Sciatic nerve (tissue), 2 donors: ENCODE results near the gene ANTXRL. TPM values are rescaled to one million over a fixed set of nuclear protein-coding genes. Genes with fewer than 3 reads are reported as not detected.
"Not testable (repeated sequence)": the region's sequence is repeated elsewhere in the genome, so short reads cannot be mapped to it uniquely, and the experiment has no call there.

Experiments
- ATAC-seq: fragments of 200-7000 bp; cut with Tn5 transposase; one replicate; pipeline ENCODE4 v1.9.1; 2020; ENCODE audit warnings: mild to moderate bottlenecking, moderate library complexity
- DNase-seq: peaks from one replicate; pipeline ENCODE4 v3.0.0-alpha.2; 2020; ENCODE audit warnings: low spot score
- intact Hi-C: fragments of 100-400 bp; cut with DNase I; formaldehyde crosslinking; loops from one replicate; pipeline ENCODE4 v1.14.2; 2022
- total RNA-seq: library from RNA; stranded (reverse); fragmentation: NEBNext Ultra II Directional; extraction: Animal tissue kit (Norgen Biotek cat#: 25700); gene quantifications from one replicate; pipeline ENCODE4 v1.2.1, GENCODE V29; 2021
- donor health status: DM: no; HTN: no; CAD: no.
- donor health status: DM: no; HTN: no; CAD: no.

The ANTXRL gene
- total RNA-seq, 1 donor from 2014 or later = not detected

- ATAC-seq, intact Hi-C loops, DNase-seq: not testable (repeated sequence)
Measured at GRCh38 chr10:46377022-46377421, 90.2 kb downstream of the ANTXRL start.

DNA sequence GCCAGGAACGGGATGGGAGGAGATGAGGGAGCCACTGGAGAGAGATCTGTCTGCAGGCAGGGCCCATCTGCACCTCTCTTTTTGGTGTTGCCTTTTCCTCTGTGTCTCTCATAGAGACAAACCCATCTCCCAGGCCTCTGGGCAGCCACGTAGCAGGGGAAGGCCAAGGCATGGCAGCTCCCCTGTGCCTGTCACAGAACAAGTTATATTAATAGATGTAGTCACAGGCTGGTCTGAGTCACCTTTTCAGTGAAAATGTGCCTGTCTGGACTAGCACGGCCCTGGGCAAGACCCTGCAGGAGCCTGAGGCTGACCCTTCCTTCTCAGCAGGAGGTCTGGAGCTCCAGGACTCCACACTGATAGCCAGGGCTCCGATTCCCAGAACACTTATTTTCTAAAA lies 90.9 kb downstream of the ANTXRL start:
- DNase-seq, ATAC-seq, intact Hi-C loops: not testable (repeated sequence)

DNA sequence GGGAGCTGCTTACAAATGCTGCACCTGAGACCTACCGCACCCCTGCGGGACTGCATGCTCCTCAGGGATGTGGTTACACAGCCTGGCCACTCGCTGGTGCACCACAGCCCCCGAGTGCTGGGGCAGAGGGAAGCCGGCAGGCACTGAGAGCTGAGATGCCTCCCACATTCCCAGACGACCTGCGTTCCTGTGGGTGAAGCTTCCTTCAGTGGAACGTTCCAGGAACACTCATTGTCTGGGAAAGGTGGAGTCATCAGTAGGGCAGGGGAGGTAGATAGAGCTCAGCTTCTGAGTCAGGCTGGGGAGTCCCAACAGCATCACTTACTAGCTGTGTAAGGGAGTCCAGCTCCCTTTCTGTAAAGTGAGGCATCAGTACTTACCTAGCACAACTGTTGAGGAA lies 91.3 kb downstream of the ANTXRL start:
- DNase-seq, ATAC-seq, intact Hi-C loops: not testable (repeated sequence)

- ATAC-seq, DNase-seq, intact Hi-C loops: not testable (repeated sequence)
Measured at GRCh38 chr10:46379233-46379848, 92.5 kb downstream of the ANTXRL start.

Other genes starting within 250 kb of the ANTXRL start
- not detected for gene MSMB, start 240.7 kb upstream of the ANTXRL start, total RNA-seq
- gene ANXA8L1, start 88.8 kb downstream of the ANTXRL start, total RNA-seq = 0.31 TPM
- not detected for gene NPY4R, start 179.0 kb downstream of the ANTXRL start, total RNA-seq